Progenitor cell of endocrine pancreas (in vitro differentiated cells): Measurements from ENCODE around the gene NCF4. TPM values are rescaled to one million over a fixed set of nuclear protein-coding genes. Genes with fewer than 3 reads are reported as not detected.
A peak's percentile ranks its signal among the peaks of the same experiment; 100 is the strongest.

Experiments
- DNase-seq: peaks from one replicate; pipeline ENCODE4 v3.0.0; 2021; ENCODE audit warnings: low spot score; ENCODE audit not compliant: unreplicated experiment
- H3K27ac Mint-ChIP-seq: 2 replicates; pipeline ENCODE4 v1.8.0; 2021; ENCODE audit warnings: mild to moderate bottlenecking, moderate library complexity, mixed read lengths
- H3K27me3 Mint-ChIP-seq: 2 replicates; pipeline ENCODE4 v1.8.0; 2021; ENCODE audit warnings: mixed read lengths
- H3K36me3 Mint-ChIP-seq: 2 replicates; pipeline ENCODE4 v1.8.0; 2022; ENCODE audit warnings: mixed read lengths; ENCODE audit not compliant: insufficient read depth
- H3K4me1 Mint-ChIP-seq: 2 replicates; pipeline ENCODE4 v1.8.0; 2021; ENCODE audit warnings: low read depth, mixed read lengths
- H3K4me3 Mint-ChIP-seq: 2 replicates; pipeline ENCODE4 v1.8.0; 2021; ENCODE audit warnings: low read depth, mild to moderate bottlenecking, moderate library complexity, mixed read lengths
- H3K9me3 Mint-ChIP-seq: 2 replicates; pipeline ENCODE4 v1.8.0; 2021; ENCODE audit warnings: low read depth, mixed read lengths
- CTCF ChIP-seq: fragments of 200-600 bp; sonication (generic); IDR thresholded peaks from one replicate; pipeline ENCODE4 v1.5.0; 2021; ENCODE audit warnings: antibody characterized with exemption, mild to moderate bottlenecking; ENCODE audit not compliant: unreplicated experiment
- total RNA-seq: library from RNA; stranded (reverse); gene quantifications from 2 replicates; pipeline ENCODE4 v1.2.1, GENCODE V29; 2021

NCF4 gene
- total RNA-seq, 1 donor from 2014 or later: not detected

- H3K9me3 Mint-ChIP-seq: no peaks in the 10 kb centered on the region
- peaks cover 44% of the 10 kb centered on the region for H3K27me3 Mint-ChIP-seq
- no peak overlapping the region for H3K4me3 Mint-ChIP-seq
- H3K4me1 Mint-ChIP-seq: no peaks in the 10 kb centered on the region
- DNase-seq: no peak
- TF ChIP-seq CTCF: no peak
- H3K27ac Mint-ChIP-seq: no peak overlapping the region
- H3K36me3 Mint-ChIP-seq: no peaks in the 10 kb centered on the region
Observed at GRCh38 chr22:36900880-36901279, 40.1 kb downstream of the NCF4 start.

GRCh38 chr22:36901411-36902142 lies 40.8 kb downstream of the NCF4 start:
- Mint-ChIP-seq H3K9me3 (no peaks in the 10 kb centered on the region), H3K36me3 (no peaks in the 10 kb centered on the region), H3K4me1 (no peaks in the 10 kb centered on the region), H3K27ac (no peak overlapping the region), H3K4me3 (no peak overlapping the region), H3K27me3 (peaks cover 47% of the 10 kb centered on the region)
- DNase-seq: no peak
- no peak for TF ChIP-seq CTCF

- DNase-seq: no peak
- Mint-ChIP-seq H3K9me3 (no peaks in the 10 kb centered on the region), H3K4me3 (no peak overlapping the region), H3K27me3 (peaks cover 42% of the 10 kb centered on the region), H3K27ac (no peak overlapping the region), H3K36me3 (no peaks in the 10 kb centered on the region), H3K4me1 (no peaks in the 10 kb centered on the region)
- no peak for TF ChIP-seq CTCF
Observed at GRCh38 chr22:36902143-36902926, 41.5 kb downstream of the NCF4 start.

GRCh38 chr22:36904260-36904880 lies 43.6 kb downstream of the NCF4 start:
- DNase-seq: no peak
- TF ChIP-seq CTCF: peak; percentile 6
- no peak overlapping the region for H3K27ac Mint-ChIP-seq
- no peaks in the 10 kb centered on the region for H3K4me1 Mint-ChIP-seq
- H3K36me3 Mint-ChIP-seq: no peaks in the 10 kb centered on the region
- no peak overlapping the region for H3K4me3 Mint-ChIP-seq
- peaks cover 32% of the 10 kb centered on the region for H3K27me3 Mint-ChIP-seq
- no peaks in the 10 kb centered on the region for H3K9me3 Mint-ChIP-seq

GRCh38 chr22:36907253-36908195 lies 46.7 kb downstream of the NCF4 start:
- DNase-seq: no peak
- no peak overlapping the region for H3K27ac Mint-ChIP-seq
- no peaks in the 10 kb centered on the region for H3K4me1 Mint-ChIP-seq
- H3K27me3 Mint-ChIP-seq: peaks cover 38% of the 10 kb centered on the region
- H3K4me3 Mint-ChIP-seq: no peak overlapping the region
- no peak for TF ChIP-seq CTCF
- no peaks in the 10 kb centered on the region for H3K9me3 Mint-ChIP-seq
- no peaks in the 10 kb centered on the region for H3K36me3 Mint-ChIP-seq
